Upper lobe of left lung (tissue), 4 donors: Measurements from ENCODE around the gene EPYC.

ENCODE experiments used
- CTCF ChIP-seq, 6 experiments: fragments of 450-650 bp in 4 of 6; fragments of 200-600 bp in 2 of 6; sonication (generic) in 2 of 6; IDR thresholded peaks; one replicate each; pipeline ENCODE4 v1.5.1; 2016 to 2019; ENCODE audit warnings: antibody characterized with exemption in 6 of 6
- POLR2A ChIP-seq, 4 donors: fragments of 450-650 bp; IDR thresholded peaks; one replicate each; pipeline ENCODE4 v1.5.1; 2016 to 2017; ENCODE audit warnings: antibody characterized with exemption in 4 of 4, mild to moderate bottlenecking in 2 of 4

GRCh38 chr12:90999527-90999926 is 5.2 kb downstream of the EPYC start:
- TF ChIP-seq CTCF (IDR thresholded peaks at IDR 0.05) (no peak), POLR2A (IDR thresholded peaks at IDR 0.05) (no peak)
